Prostate gland (tissue), 2 donors: ENCODE measurements around the gene ATP2A2. TPM values are rescaled to one million over a fixed set of nuclear protein-coding genes. Genes with fewer than 3 reads are reported as not detected.

Source experiments
- DNase-seq: peaks from one replicate; pipeline ENCODE4 v3.0.0-alpha.2; 2019; ENCODE audit warnings: low spot score
- H3K27ac ChIP-seq, 2 donors: fragments of 200-600 bp; sonication (generic); 2 replicates each; pipeline ENCODE4 v1.5.1; 2017 to 2019
- H3K27me3 ChIP-seq: fragments of 200-600 bp; sonication (generic); replicated peaks from 2 replicates; pipeline ENCODE4 v1.5.1; 2019; ENCODE audit not compliant: insufficient read depth
- H3K36me3 ChIP-seq, 2 donors: fragments of 200-600 bp; sonication (generic); 1 replicate in 1 of 2; 2 replicates in 1 of 2; pipeline versions ENCODE4 v1.5.1 to v1.8.1; 2017 to 2019
- H3K4me1 ChIP-seq: fragments of 200-600 bp; sonication (generic); replicated peaks from 2 replicates; pipeline ENCODE4 v1.5.1; 2019
- H3K4me3 ChIP-seq, 2 donors: fragments of 200-600 bp; sonication (generic); 2 replicates each; pipeline ENCODE4 v1.5.1; 2017 to 2019
- H3K9me3 ChIP-seq: fragments of 200-600 bp; sonication (generic); 2 replicates; pipeline ENCODE4 v1.5.1; 2017
- CTCF ChIP-seq, 4 experiments: fragments of 200-600 bp in 2 of 4; fragments of 450-650 bp in 2 of 4; sonication (generic) in 2 of 4; IDR thresholded peaks; 1 replicate in 3 of 4; 2 replicates in 1 of 4; pipeline ENCODE4 v1.5.1; 2016 to 2019; ENCODE audit warnings: antibody characterized with exemption in 4 of 4, mild to moderate bottlenecking in 2 of 4, moderate library complexity in 2 of 4
- POLR2A ChIP-seq: fragments of 450-650 bp; IDR thresholded peaks from one replicate; pipeline ENCODE4 v1.6.1; 2016; ENCODE audit warnings: antibody characterized with exemption, mild to moderate bottlenecking
- POLR2AphosphoS5 ChIP-seq: sonication (generic); formaldehyde crosslinking; IDR thresholded peaks from one replicate; pipeline ENCODE4 v1.6.1; 2017; ENCODE audit warnings: antibody characterized with exemption
- WGBS: methylation state at CpG from one replicate; pipeline ENCODE4 v1.1.5; 2018; 5-methylcytosine and 5-hydroxymethylcytosine counted together
- intact Hi-C: fragments of 100-400 bp; cut with DNase I; formaldehyde crosslinking; loops from one replicate; pipeline ENCODE4 v1.14.2; 2022
- total RNA-seq, 2 donors: library from RNA; depleted of rRNA; stranded (reverse); fragments of >200 nt; gene quantifications; one replicate each; pipeline ENCODE4 v1.1.0, GENCODE V29; 2016

The ATP2A2 gene
- total RNA-seq, 2 donors from 2014 or later = 121 to 209 TPM

- no peaks in the 10 kb centered on the region for H3K27me3 ChIP-seq
- intact Hi-C loops = loop anchor here (10.0 kb wide), 1 partner anchor 138 kb away; no protein-coding TSS in a partner anchor
- no peaks in the 10 kb centered on the region for H3K9me3 ChIP-seq
- no peak overlapping the region for H3K4me3 ChIP-seq
- WGBS = 40% methylated on average over 7 of the region's 7 CpGs
- no peak for TF ChIP-seq CTCF (IDR thresholded peaks at IDR 0.05)
- no peak for TF ChIP-seq POLR2A
- no peak for TF ChIP-seq POLR2AphosphoS5
- H3K27ac ChIP-seq = peak overlapping the region; percentile 96 to 98
- DNase-seq = no peak
- H3K4me1 ChIP-seq = peaks cover 6% of the 10 kb centered on the region
- H3K36me3 ChIP-seq = no peaks in the 10 kb centered on the region
Observed at GRCh38 chr12:110286623-110287022, 5.6 kb downstream of the ATP2A2 start.

- Histone ChIP-seq H3K36me3 (peaks cover 0 to 9% of the 10 kb centered on the region in 2 donors), H3K9me3 (no peaks in the 10 kb centered on the region), H3K27ac (peak overlapping the region in 1 of 2 donors; percentile 20), H3K4me1 (peaks cover 6% of the 10 kb centered on the region), H3K4me3 (no peak overlapping the region), H3K27me3 (no peaks in the 10 kb centered on the region)
- WGBS = 62% methylated on average over 3 of the region's 3 CpGs
- intact Hi-C loops = loop anchor here (10.0 kb wide), 1 partner anchor 137 kb away; no protein-coding TSS in a partner anchor
- no peak for TF ChIP-seq POLR2A
- TF ChIP-seq CTCF (IDR thresholded peaks at IDR 0.05) = no peak
- no peak for TF ChIP-seq POLR2AphosphoS5
- DNase-seq = no peak
Observed at GRCh38 chr12:110287986-110288385, 6.9 kb downstream of the ATP2A2 start.

GRCh38 chr12:110289044-110289710 lies 8.1 kb downstream of the ATP2A2 start:
- no peak overlapping the region for H3K4me3 ChIP-seq
- peaks cover 6% of the 10 kb centered on the region for H3K4me1 ChIP-seq
- 13% methylated on average over 3 of the region's 3 CpGs for WGBS
- H3K9me3 ChIP-seq = no peaks in the 10 kb centered on the region
- H3K36me3 ChIP-seq = peaks cover 0 to 10% of the 10 kb centered on the region in 2 donors
- H3K27ac ChIP-seq = peak overlapping the region; percentile 8 to 20
- no peak for DNase-seq
- intact Hi-C loops = loop anchor here (10.0 kb wide), 1 partner anchor 136 kb away; no protein-coding TSS in a partner anchor
- no peaks in the 10 kb centered on the region for H3K27me3 ChIP-seq
- TF ChIP-seq POLR2A = no peak
- no peak for TF ChIP-seq CTCF (IDR thresholded peaks at IDR 0.05)
- TF ChIP-seq POLR2AphosphoS5 = no peak

GRCh38 chr12:110289711-110290078 lies 8.6 kb downstream of the ATP2A2 start:
- no peaks in the 10 kb centered on the region for H3K27me3 ChIP-seq

More at GRCh38 chr12:110289711-110290078, 8.6 kb downstream of the ATP2A2 start:
- Histone ChIP-seq H3K9me3 (no peaks in the 10 kb centered on the region), H3K4me1 (peaks cover 6% of the 10 kb centered on the region), H3K36me3 (peaks cover 0 to 10% of the 10 kb centered on the region in 2 donors), H3K4me3 (no peak overlapping the region), H3K27ac (no peak overlapping the region)
- no peak for DNase-seq
- WGBS = 8% methylated on average over 2 of the region's 2 CpGs
- intact Hi-C loops = loop anchor here (10.0 kb wide), 1 partner anchor 135 kb away; no protein-coding TSS in a partner anchor
- no peak for TF ChIP-seq POLR2AphosphoS5
- no peak for TF ChIP-seq CTCF (IDR thresholded peaks at IDR 0.05)
- no peak for TF ChIP-seq POLR2A
